HL-60 (cell line): ENCODE results near the gene PTPN22.

Experiments used
- DNase-seq, 2 experiments: peaks; one replicate each; pipeline ENCODE4 v3.0.0-alpha.2; 2010 to 2020; ENCODE audit warnings: low read depth in 1 of 2, low spot score in 1 of 2
- H3K27ac ChIP-seq: fragments of 250-450 bp; sonication (Bioruptor Pico); replicated peaks from 2 replicates; pipeline ENCODE4 v1.5.1; 2020; ENCODE audit warnings: mild to moderate bottlenecking, moderate library complexity
- H3K27me3 ChIP-seq: fragments of 250-450 bp; sonication (Bioruptor Pico); 2 replicates; pipeline ENCODE4 v1.5.1; 2021; ENCODE audit warnings: mild to moderate bottlenecking, moderate library complexity; ENCODE audit not compliant: insufficient read depth, poor library complexity, severe bottlenecking
- H3K4me3 ChIP-seq: replicated peaks from 2 replicates; pipeline ENCODE4 v1.5.1; 2011; ENCODE audit warnings: mild to moderate bottlenecking, control low read depth, low read length; ENCODE audit not compliant: insufficient read depth
- GABPA ChIP-seq: IDR thresholded peaks from 2 replicates; pipeline ENCODE4 v1.6.1; 2012; ENCODE audit warnings: low read depth
- POLR2AphosphoS5 ChIP-seq: IDR thresholded peaks from 2 replicates; pipeline ENCODE4 v1.6.1; 2012; ENCODE audit warnings: low read depth
- SPI1 ChIP-seq: IDR thresholded peaks from 2 replicates; pipeline ENCODE4 v1.6.1; 2012; ENCODE audit warnings: low read depth, mild to moderate bottlenecking, borderline replicate concordance
- TF ChIP-seq, protein P1 (sequence below): IDR thresholded peaks from one replicate; pipeline ENCODE4 v1.5.1; 2011; ENCODE audit warnings: low read length, control low read depth, inconsistent platforms; ENCODE audit not compliant: insufficient read depth
- TF ChIP-seq, protein P2 (sequence below): IDR thresholded peaks from 2 replicates; pipeline ENCODE4 v1.6.1; 2012; ENCODE audit warnings: low read depth; ENCODE audit not compliant: insufficient replicate concordance

The PTPN22 gene

DNA sequence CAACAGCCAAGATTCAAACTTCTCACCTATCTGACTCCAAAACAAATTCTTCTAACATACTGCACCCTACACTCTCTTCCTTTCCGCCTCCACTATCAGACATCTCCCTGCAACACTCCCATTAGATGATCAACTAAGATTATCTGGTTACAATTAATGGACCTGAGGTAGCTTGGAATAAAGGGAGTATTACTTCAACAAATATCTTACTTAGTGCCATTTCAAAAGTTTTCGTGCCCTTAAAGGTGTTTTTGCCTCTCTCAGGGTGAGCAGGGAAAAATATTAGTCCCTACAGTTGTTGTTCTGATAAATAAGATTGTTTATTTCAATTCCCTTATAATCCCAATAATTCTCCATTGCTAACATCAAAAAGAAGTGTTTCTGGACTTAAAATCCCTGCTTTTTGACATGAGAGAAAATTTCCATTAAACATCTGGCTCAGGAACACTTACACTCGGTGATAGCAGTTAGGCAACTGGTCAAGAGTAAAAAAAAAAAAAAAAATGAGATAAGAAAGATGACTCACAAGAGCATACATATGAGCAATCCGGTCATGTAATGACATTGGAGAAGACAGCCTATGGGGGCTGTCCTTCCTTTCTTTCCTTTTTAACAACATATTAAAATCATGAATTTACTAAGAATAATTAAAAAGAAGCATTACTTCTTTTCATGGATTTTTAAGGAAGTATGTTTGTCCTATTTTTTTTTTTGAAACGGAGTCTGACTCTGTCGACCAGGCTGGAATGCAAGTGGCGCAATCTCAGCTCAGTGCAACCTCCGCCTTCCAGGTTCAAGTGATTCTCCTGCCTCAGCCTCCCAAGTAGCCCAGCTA, 66.9 kb downstream of the PTPN22 start:
- Histone ChIP-seq H3K27ac (no peak overlapping the region), H3K4me3 (no peak overlapping the region), H3K27me3 (no peaks in the 10 kb centered on the region)
- DNase-seq: peak in 1 of 2 experiments; percentile 61
- TF ChIP-seq POLR2AphosphoS5 (no peak), SPI1 (no peak), GABPA (no peak)
- TF ChIP-seq, protein P1, sequence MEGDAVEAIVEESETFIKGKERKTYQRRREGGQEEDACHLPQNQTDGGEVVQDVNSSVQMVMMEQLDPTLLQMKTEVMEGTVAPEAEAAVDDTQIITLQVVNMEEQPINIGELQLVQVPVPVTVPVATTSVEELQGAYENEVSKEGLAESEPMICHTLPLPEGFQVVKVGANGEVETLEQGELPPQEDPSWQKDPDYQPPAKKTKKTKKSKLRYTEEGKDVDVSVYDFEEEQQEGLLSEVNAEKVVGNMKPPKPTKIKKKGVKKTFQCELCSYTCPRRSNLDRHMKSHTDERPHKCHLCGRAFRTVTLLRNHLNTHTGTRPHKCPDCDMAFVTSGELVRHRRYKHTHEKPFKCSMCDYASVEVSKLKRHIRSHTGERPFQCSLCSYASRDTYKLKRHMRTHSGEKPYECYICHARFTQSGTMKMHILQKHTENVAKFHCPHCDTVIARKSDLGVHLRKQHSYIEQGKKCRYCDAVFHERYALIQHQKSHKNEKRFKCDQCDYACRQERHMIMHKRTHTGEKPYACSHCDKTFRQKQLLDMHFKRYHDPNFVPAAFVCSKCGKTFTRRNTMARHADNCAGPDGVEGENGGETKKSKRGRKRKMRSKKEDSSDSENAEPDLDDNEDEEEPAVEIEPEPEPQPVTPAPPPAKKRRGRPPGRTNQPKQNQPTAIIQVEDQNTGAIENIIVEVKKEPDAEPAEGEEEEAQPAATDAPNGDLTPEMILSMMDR: no peak
- TF ChIP-seq, protein P2, sequence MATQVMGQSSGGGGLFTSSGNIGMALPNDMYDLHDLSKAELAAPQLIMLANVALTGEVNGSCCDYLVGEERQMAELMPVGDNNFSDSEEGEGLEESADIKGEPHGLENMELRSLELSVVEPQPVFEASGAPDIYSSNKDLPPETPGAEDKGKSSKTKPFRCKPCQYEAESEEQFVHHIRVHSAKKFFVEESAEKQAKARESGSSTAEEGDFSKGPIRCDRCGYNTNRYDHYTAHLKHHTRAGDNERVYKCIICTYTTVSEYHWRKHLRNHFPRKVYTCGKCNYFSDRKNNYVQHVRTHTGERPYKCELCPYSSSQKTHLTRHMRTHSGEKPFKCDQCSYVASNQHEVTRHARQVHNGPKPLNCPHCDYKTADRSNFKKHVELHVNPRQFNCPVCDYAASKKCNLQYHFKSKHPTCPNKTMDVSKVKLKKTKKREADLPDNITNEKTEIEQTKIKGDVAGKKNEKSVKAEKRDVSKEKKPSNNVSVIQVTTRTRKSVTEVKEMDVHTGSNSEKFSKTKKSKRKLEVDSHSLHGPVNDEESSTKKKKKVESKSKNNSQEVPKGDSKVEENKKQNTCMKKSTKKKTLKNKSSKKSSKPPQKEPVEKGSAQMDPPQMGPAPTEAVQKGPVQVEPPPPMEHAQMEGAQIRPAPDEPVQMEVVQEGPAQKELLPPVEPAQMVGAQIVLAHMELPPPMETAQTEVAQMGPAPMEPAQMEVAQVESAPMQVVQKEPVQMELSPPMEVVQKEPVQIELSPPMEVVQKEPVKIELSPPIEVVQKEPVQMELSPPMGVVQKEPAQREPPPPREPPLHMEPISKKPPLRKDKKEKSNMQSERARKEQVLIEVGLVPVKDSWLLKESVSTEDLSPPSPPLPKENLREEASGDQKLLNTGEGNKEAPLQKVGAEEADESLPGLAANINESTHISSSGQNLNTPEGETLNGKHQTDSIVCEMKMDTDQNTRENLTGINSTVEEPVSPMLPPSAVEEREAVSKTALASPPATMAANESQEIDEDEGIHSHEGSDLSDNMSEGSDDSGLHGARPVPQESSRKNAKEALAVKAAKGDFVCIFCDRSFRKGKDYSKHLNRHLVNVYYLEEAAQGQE: no peak

DNA sequence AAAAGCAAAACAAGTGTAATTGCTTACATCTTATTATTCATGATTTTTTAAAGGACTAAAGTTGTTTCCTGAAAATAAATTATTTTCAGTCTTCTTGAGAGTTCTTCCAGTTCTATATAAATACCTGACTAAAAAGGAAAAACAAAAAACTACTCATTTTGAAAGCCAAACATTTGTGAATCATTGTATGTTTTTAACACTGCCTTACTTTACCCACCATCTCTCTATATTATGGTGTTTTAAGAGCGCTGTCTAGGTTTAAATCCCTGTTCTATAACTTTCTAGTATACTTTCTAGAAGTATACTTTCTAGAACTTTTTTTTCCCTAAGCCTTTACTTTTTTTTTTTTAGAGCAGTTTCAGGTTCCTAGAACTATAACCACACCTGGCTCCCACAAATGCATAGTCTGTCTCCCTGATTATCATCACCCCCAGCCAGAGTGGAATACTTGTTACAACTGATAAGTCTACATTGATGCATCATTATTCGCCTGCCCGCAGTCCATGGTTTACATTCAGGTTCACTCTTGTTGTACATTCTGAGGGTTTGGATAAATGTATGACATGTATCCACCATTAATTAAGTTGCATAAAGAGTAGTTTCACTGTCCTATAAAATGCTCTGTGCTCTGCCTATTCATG, 69.0 kb downstream of the PTPN22 start:
- no peak for DNase-seq
- Histone ChIP-seq H3K4me3 (no peak overlapping the region), H3K27ac (no peak overlapping the region)

DNA sequence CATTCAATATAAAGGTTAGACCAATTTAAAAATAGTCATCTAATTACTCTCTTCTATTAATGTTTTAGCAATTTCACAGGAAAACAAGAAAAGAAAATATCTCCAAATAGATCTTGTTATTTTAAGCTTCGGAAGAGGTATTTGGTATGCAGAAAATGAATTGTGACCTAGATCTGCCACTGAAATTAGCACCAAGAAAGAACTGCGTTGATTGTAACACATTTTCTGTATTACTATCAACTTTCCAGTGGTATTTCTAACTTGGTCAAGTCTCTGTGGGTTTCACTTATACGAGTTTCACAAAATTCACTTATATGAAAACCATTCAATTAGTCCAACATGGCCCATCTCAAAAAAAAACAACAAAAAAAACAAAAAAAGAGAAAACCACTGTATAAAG, 71.0 kb downstream of the PTPN22 start:
- TF ChIP-seq, protein P2: no peak
- no peak for TF ChIP-seq POLR2AphosphoS5
- no peak for TF ChIP-seq GABPA
- TF ChIP-seq, protein P1: no peak
- no peak for TF ChIP-seq SPI1
- no peak overlapping the region for H3K27ac ChIP-seq
- DNase-seq: no peak
- no peaks in the 10 kb centered on the region for H3K27me3 ChIP-seq
- no peak overlapping the region for H3K4me3 ChIP-seq

More for the DNA sequence above, 69.0 kb downstream of the PTPN22 start:
- TF ChIP-seq, protein P1: no peak
- TF ChIP-seq, protein P2: no peak
- TF ChIP-seq GABPA (no peak), POLR2AphosphoS5 (no peak), SPI1 (no peak)
- no peaks in the 10 kb centered on the region for H3K27me3 ChIP-seq
